Caco-2 (cell line): ENCODE data around the gene TBL2. TPM values are rescaled to one million over a fixed set of nuclear protein-coding genes. Genes with fewer than 3 reads are reported as not detected.
"Not testable (repeated sequence)": the region's sequence is repeated elsewhere in the genome, so short reads cannot be mapped to it uniquely, and the experiment has no call there.

Experiments
- BruUV-seq: library from RNA; stranded (reverse); fragments of 400-500 nt; replicated peaks from 2 replicates; lab custom pipeline; 2021; lab: Mats Ljungman, UMichigan
- CTCF ChIA-PET: fragments of 300-600 bp; sonication (Branson Sonifier 250); formaldehyde crosslinking; loops from one replicate; lab custom pipeline; 2022; ENCODE audit warnings: antibody characterized with exemption; lab: Charles Lee
- POLR2A ChIA-PET: fragments of 300-600 bp; sonication (Branson Sonifier 250); formaldehyde crosslinking; loops from one replicate; lab custom pipeline; 2022; ENCODE audit warnings: antibody characterized with exemption; lab: Charles Lee
- DNase-seq, 2 experiments: peaks; one replicate each; pipeline versions ENCODE4 v3.0.0 to v3.0.0-alpha.2; 2020 to 2022
- H3K27me3 ChIP-seq: replicated peaks from 2 replicates; pipeline ENCODE4 v1.6.0; 2011; ENCODE audit warnings: low read length; ENCODE audit not compliant: control insufficient read depth, insufficient read depth
- H3K36me3 ChIP-seq: 2 replicates; pipeline ENCODE4 v1.5.1; 2011; ENCODE audit warnings: low read length; ENCODE audit not compliant: control insufficient read depth, insufficient read depth
- H3K4me1 ChIP-seq: fragments of 250-450 bp; sonication (Bioruptor Pico); 2 replicates; pipeline ENCODE4 v1.5.1; 2020; ENCODE audit warnings: mild to moderate bottlenecking
- H3K4me3 ChIP-seq: 2 replicates; pipeline ENCODE4 v1.5.1; 2011; ENCODE audit warnings: low read depth, mild to moderate bottlenecking, control low read depth, low read length
- H3K9me3 ChIP-seq: fragments of 250-450 bp; sonication (Bioruptor Pico); 2 replicates; pipeline ENCODE4 v1.5.1; 2020; ENCODE audit warnings: mild to moderate bottlenecking, moderate library complexity
- H3K27ac Mint-ChIP-seq: one replicate; pipeline ENCODE4 v1.8.0; 2022; ENCODE audit warnings: mixed read lengths; ENCODE audit not compliant: unreplicated experiment
- H3K27me3 Mint-ChIP-seq: one replicate; pipeline ENCODE4 v1.8.0; 2022; ENCODE audit warnings: mixed read lengths; ENCODE audit not compliant: insufficient read depth, unreplicated experiment
- H3K36me3 Mint-ChIP-seq: one replicate; pipeline ENCODE4 v1.8.0; 2022; ENCODE audit warnings: mild to moderate bottlenecking, mixed read lengths; ENCODE audit not compliant: insufficient read depth, unreplicated experiment
- H3K4me1 Mint-ChIP-seq: one replicate; pipeline ENCODE4 v1.8.0; 2022; ENCODE audit warnings: low read depth, mixed read lengths; ENCODE audit not compliant: unreplicated experiment
- H3K4me3 Mint-ChIP-seq: one replicate; pipeline ENCODE4 v1.8.0; 2022; ENCODE audit warnings: mild to moderate bottlenecking, moderate library complexity, mixed read lengths; ENCODE audit not compliant: unreplicated experiment
- H3K9me3 Mint-ChIP-seq: one replicate; pipeline ENCODE4 v1.8.0; 2022; ENCODE audit warnings: mixed read lengths; ENCODE audit not compliant: unreplicated experiment
- intact Hi-C: fragments of 100-400 bp; cut with micrococcal nuclease; formaldehyde crosslinking; loops from one replicate; pipeline ENCODE4 v1.10.0; 2022; ENCODE audit not compliant: unreplicated experiment
- total RNA-seq: library from RNA; stranded (reverse); gene quantifications from 2 replicates; pipeline ENCODE4 v1.2.3, GENCODE V29; 2022
- TF ChIP-seq, protein P1 (sequence below), 2 experiments: fragments of 200-600 bp in 1 of 2; IDR thresholded peaks; 1 replicate in 1 of 2; 2 replicates in 1 of 2; pipeline versions ENCODE4 v1.5.1 to v1.8.0; 2011 to 2022; ENCODE audit warnings: antibody characterized with exemption in 1 of 2, control low read depth in 1 of 2, inconsistent platforms in 1 of 2, low read depth in 1 of 2, low read length in 1 of 2, mild to moderate bottlenecking in 1 of 2, moderate library complexity in 1 of 2; ENCODE audit not compliant: insufficient read depth in 1 of 2, severe bottlenecking in 1 of 2, unreplicated experiment in 1 of 2

TBL2 gene
- total RNA-seq, 1 experiment from 2014 or later, result 76.8 TPM

- Mint-ChIP-seq H3K9me3 (no peaks in the 10 kb centered on the region), H3K4me1 (no peaks in the 10 kb centered on the region), H3K27me3 (no peaks in the 10 kb centered on the region), H3K4me3 (no peak overlapping the region), H3K36me3 (peaks cover 9% of the 10 kb centered on the region), H3K27ac (no peak overlapping the region)
- TF ChIP-seq, protein P1, sequence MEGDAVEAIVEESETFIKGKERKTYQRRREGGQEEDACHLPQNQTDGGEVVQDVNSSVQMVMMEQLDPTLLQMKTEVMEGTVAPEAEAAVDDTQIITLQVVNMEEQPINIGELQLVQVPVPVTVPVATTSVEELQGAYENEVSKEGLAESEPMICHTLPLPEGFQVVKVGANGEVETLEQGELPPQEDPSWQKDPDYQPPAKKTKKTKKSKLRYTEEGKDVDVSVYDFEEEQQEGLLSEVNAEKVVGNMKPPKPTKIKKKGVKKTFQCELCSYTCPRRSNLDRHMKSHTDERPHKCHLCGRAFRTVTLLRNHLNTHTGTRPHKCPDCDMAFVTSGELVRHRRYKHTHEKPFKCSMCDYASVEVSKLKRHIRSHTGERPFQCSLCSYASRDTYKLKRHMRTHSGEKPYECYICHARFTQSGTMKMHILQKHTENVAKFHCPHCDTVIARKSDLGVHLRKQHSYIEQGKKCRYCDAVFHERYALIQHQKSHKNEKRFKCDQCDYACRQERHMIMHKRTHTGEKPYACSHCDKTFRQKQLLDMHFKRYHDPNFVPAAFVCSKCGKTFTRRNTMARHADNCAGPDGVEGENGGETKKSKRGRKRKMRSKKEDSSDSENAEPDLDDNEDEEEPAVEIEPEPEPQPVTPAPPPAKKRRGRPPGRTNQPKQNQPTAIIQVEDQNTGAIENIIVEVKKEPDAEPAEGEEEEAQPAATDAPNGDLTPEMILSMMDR (IDR thresholded peaks at IDR 0.05; ENCODE audit: insufficient read depth in 1 of 2, low read depth in 1 of 2, low read length in 1 of 2, severe bottlenecking in 1 of 2, unreplicated experiment in 1 of 2), result no peak
- ChIA-PET POLR2A (interaction anchor here (0.7 kb wide), 1 partner anchor 25 kb away, joined by 3 read pairs; no protein-coding TSS in a partner anchor), CTCF (no interaction called here)
- Histone ChIP-seq H3K4me1 (no peaks in the 10 kb centered on the region), H3K27me3 (no peaks in the 10 kb centered on the region), H3K9me3 (no peaks in the 10 kb centered on the region), H3K36me3 (no peaks in the 10 kb centered on the region), H3K4me3 (no peak overlapping the region)
- intact Hi-C loops, result no loop called here
- BruUV-seq, result no TSS peak
- no peak for DNase-seq
Measured at GRCh38 chr7:73530800-73531199, 47.6 kb downstream of the TBL2 start.

DNA sequence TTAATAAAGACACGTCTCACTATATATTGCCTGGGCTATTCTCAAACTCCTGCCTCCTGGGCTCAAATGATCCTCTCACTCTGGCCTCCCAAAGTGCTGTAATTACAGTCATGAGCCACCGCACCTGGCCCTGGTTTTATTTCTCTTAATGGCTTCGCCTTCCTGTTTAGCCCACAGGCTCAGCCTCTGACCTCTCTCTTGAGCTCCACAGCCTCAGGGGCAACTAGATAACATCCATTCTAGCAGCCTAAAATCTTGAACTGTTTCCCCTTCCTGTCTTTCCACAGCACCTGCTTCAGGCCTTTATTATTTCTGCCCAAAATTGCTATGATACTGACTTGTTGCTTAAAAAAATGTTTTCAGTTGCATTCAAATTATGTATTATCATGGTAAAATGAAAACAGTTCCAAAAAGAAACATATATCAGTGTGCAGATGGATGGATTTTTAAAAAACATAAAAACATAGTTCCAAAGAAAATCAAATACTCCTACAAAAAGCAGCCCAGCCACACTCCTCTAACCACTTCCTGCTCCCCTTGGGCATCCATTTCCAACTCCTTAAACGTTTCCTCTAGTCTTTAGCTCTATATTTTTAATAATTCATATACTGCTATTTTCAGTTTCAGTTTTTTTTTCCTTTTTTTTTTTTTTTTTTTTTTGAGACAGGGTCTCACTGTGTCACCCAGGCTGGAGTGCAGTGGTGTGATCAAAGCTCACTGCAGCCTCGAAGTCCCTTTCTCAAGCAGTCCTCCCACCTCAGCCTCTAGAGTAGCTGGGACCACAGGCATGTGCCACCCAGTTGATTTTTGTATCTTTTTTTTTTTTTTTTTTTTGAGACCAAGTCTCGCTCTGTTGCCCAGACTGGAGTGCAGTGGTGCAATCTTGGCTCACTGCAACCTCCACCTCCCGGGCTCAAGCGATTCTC lies 51.2 kb downstream of the TBL2 start:
- peak; percentile 13 to 49 for DNase-seq
- no TSS peak for BruUV-seq
- H3K27me3 Mint-ChIP-seq, result no peaks in the 10 kb centered on the region
- H3K4me1 Mint-ChIP-seq, result peaks cover 6% of the 10 kb centered on the region
- Histone ChIP-seq H3K4me1 (no peaks in the 10 kb centered on the region), H3K4me3 (no peak overlapping the region), H3K9me3 (no peaks in the 10 kb centered on the region), H3K27me3 (no peaks in the 10 kb centered on the region), H3K36me3 (no peaks in the 10 kb centered on the region)
- peaks cover 5% of the 10 kb centered on the region for H3K36me3 Mint-ChIP-seq
- ChIA-PET CTCF (interaction anchor here (0.6 kb wide), 1 partner anchor 169 kb away, joined by 3 read pairs; no protein-coding TSS in a partner anchor), POLR2A (interaction anchor here (0.6 kb wide), 1 partner anchor 306 kb away, joined by 14 read pairs; no protein-coding TSS in a partner anchor)
- TF ChIP-seq, protein P1 (IDR thresholded peaks at IDR 0.05; ENCODE audit: insufficient read depth in 1 of 2, low read depth in 1 of 2, low read length in 1 of 2, severe bottlenecking in 1 of 2, unreplicated experiment in 1 of 2), result no peak
- H3K27ac Mint-ChIP-seq, result no peak overlapping the region
- no peaks in the 10 kb centered on the region for H3K9me3 Mint-ChIP-seq
- H3K4me3 Mint-ChIP-seq, result no peak overlapping the region
- intact Hi-C loops, result no loop called here

DNA sequence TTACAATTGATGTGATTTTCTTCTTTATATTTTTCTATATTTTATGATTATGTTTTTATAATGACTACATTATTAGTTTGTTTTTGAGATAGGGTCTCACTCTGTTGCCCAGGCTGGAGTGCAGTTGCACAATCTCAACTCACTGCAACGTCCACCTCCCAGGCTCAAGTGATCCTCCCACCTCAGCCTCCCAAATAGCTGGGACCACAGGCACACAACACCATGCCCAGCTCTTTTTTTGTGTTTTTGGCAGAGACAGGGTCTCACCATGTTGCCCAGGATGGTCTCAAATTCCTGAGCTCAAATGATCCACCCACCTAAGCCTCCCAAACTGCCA lies 52.3 kb downstream of the TBL2 start:
- H3K27me3 ChIP-seq, H3K4me1 Mint-ChIP-seq, H3K4me1 ChIP-seq, H3K27ac Mint-ChIP-seq, H3K9me3 Mint-ChIP-seq, H3K27me3 Mint-ChIP-seq, CTCF ChIA-PET, H3K4me3 Mint-ChIP-seq, POLR2A ChIA-PET, H3K36me3 ChIP-seq, DNase-seq, BruUV-seq, intact Hi-C loops, H3K4me3 ChIP-seq, H3K9me3 ChIP-seq: not testable (repeated sequence)
- H3K36me3 Mint-ChIP-seq, result peaks cover 11% of the 10 kb centered on the region
